HEK293T (cell line): ENCODE data around the gene CDH12.
"Not testable (repeated sequence)": the region's sequence is repeated elsewhere in the genome, so short reads cannot be mapped to it uniquely, and the experiment has no call there.

Experiments
- CTBP1 ChIP-seq: fragments of 450-650 bp; IDR thresholded peaks from 2 replicates; pipeline ENCODE4 v1.6.1; 2016; ENCODE audit warnings: borderline replicate concordance
- FOXA1 ChIP-seq: fragments of 450-650 bp; IDR thresholded peaks from 2 replicates; pipeline ENCODE4 v1.6.1; 2016; ENCODE audit warnings: mild to moderate bottlenecking
- FOXK2 ChIP-seq: fragments of 450-650 bp; IDR thresholded peaks from 2 replicates; pipeline ENCODE4 v1.6.1; 2016; ENCODE audit warnings: mild to moderate bottlenecking
- FOXM1 ChIP-seq: fragments of 450-650 bp; IDR thresholded peaks from 2 replicates; pipeline ENCODE4 v1.6.1; 2017; ENCODE audit warnings: mild to moderate bottlenecking, borderline replicate concordance
- HDGF ChIP-seq: fragments of 450-650 bp; IDR thresholded peaks from 2 replicates; pipeline ENCODE4 v1.6.1; 2017; ENCODE audit warnings: antibody characterized with exemption, borderline replicate concordance
- LEF1 ChIP-seq: fragments of 450-650 bp; IDR thresholded peaks from 2 replicates; pipeline ENCODE4 v1.6.1; 2017; ENCODE audit warnings: mild to moderate bottlenecking, borderline replicate concordance
- NFRKB ChIP-seq: fragments of 450-650 bp; IDR thresholded peaks from 2 replicates; pipeline ENCODE4 v1.6.1; 2016; ENCODE audit warnings: mild to moderate bottlenecking, moderate library complexity
- PKNOX1 ChIP-seq: fragments of 450-650 bp; IDR thresholded peaks from 2 replicates; pipeline ENCODE4 v1.6.1; 2016
- SP1 ChIP-seq: fragments of 450-650 bp; IDR thresholded peaks from 2 replicates; pipeline ENCODE4 v1.6.1; 2017
- SUZ12 ChIP-seq: fragments of 450-650 bp; IDR thresholded peaks from 2 replicates; pipeline ENCODE4 v1.6.1; 2016; ENCODE audit warnings: mild to moderate bottlenecking

GRCh38 chr5:22332949-22333348 lies 520.2 kb downstream of the CDH12 start:
- not testable (repeated sequence) for TF ChIP-seq FOXA1, CTBP1, FOXK2, NFRKB, HDGF, SUZ12, SP1, FOXM1, PKNOX1, LEF1
